Cardiac septum (tissue), 1 donor: ENCODE data around the gene ELMOD3. TPM values are rescaled to one million over a fixed set of nuclear protein-coding genes. Genes with fewer than 3 reads are reported as not detected.

Experiments used
- DNase-seq: peaks from one replicate; pipeline ENCODE4 v3.0.0-alpha.2; 2020; ENCODE audit warnings: low spot score
- intact Hi-C: fragments of 100-400 bp; cut with DNase I; formaldehyde crosslinking; loops from one replicate; pipeline ENCODE4 v1.14.0; 2022
- total RNA-seq: library from RNA; stranded (reverse); fragmentation: NEBNext Ultra II Directional; extraction: Animal tissue kit (Norgen Biotek cat#: 25700); gene quantifications from one replicate; pipeline ENCODE4 v1.2.1, GENCODE V29; 2021
- donor health status: DM: no; HTN: no; CAD: no.

ELMOD3 gene
- total RNA-seq, 1 donor from 2014 or later: 9.8 TPM

DNA sequence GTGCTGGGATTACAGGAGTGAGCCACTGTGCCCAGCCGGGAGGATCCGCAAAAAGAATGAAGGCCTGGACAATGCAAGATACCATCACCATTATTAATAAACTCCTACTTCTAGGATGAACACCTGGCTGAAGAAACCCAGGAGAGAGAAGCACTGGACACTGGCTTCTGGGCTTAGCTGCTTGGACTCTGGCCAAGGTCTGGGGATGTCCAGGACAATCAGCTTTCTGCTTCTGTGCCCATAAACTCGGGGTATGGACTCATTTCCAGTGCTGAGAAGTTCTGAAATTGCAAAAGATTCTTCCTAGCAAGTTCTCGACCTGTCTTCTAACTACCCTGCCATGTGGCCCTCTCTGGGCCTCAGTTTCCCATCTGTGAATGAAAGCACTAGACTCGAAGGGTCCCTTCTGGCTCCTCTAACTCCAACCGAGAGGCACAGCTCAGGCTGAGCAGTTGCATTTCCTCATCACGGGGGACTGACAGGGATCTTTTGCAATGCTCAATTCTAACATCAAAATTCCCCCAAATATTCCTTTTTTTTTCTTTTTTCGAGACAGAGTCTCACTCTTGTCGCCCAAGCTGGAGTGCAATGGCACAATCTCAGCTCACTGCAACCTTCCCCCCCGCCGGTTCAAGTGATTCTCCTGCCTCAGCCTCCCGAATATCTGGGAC, 61.5 kb downstream of the ELMOD3 start:
- intact Hi-C loops: no loop called here
- DNase-seq: no peak

DNA sequence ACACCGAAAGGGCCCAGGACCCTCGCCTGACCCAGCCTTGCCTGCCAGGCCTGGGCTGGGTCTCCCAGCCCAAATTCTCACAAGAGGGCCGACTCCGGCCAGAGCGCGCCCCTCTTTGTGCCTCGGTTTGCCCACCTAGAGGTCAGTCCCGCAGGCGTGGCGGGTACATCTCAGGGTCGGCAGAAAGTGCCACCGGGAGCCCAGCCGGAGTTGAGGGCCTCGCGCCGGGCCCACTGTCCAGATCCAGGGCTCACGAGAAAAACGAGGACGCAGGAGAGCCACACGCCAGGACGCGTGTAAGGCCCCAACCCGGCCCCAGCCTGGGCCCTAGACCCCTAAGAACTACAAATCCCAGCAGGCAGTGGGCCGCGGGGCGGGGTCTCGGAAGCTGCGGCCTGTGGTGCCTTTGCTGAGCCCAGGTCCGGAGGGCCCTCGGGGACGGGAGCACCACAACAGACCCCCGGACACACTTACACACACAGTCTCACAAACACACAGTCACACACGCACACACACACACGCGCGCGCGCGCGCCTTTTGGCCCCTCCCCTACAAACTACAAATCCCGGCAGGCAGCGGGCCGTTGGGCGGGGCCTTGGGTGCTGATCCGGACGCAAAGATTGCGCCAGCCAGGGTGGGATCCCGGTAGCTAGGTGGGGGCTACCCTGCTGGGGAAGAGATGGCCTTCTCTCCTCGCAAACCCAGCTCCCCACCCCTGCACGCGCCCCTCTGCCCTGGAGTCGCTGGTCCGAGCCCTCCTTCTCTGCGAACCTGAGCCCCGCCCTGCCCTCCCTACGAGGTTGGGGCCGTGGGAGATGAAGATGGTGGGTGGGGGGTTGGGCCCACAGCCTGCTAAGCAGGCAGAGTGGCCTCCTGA, 63.8 kb downstream of the ELMOD3 start, which contains the start of gene SH2D6:
SH2D6 (plus strand) TSS at position 583 of the 877 bp plus-strand sequence. CDS start 10,752 bp downstream, outside the sequence.
- intact Hi-C loops: no loop called here
- peak; percentile 92 for DNase-seq

DNA sequence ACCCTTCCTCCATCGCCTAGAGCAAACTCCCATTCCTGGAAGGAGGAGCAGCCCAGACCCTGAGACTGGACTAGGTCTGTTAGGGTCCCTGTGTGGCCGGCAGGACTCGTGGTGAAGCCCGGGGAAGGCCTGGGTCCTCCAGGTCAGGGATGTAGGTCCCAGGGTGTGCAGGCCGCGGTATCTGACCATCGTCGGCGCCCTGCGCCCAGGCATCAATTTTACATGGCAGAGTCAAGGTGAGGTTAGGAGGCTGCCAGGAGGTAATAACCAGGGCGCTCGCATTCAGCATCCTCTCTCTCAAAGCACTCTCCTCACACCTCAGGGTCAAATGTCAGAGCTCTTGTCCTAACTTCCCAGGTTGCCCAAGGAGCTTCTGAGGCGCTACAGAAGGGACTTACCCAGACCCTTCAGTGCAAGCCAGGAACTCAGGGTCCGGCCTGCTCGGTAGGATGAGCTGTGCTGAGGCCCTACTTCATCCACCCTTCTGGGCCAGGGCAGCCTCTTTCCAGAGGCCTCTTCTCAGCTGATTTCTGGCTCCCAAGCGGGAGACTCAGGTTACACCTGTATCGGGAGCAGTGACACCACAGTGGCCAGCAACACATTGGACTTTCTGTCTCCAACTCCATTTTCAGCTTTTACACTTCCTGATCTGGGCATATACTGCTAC, 64.6 kb downstream of the ELMOD3 start:
- intact Hi-C loops: no loop called here
- DNase-seq: no peak

DNA sequence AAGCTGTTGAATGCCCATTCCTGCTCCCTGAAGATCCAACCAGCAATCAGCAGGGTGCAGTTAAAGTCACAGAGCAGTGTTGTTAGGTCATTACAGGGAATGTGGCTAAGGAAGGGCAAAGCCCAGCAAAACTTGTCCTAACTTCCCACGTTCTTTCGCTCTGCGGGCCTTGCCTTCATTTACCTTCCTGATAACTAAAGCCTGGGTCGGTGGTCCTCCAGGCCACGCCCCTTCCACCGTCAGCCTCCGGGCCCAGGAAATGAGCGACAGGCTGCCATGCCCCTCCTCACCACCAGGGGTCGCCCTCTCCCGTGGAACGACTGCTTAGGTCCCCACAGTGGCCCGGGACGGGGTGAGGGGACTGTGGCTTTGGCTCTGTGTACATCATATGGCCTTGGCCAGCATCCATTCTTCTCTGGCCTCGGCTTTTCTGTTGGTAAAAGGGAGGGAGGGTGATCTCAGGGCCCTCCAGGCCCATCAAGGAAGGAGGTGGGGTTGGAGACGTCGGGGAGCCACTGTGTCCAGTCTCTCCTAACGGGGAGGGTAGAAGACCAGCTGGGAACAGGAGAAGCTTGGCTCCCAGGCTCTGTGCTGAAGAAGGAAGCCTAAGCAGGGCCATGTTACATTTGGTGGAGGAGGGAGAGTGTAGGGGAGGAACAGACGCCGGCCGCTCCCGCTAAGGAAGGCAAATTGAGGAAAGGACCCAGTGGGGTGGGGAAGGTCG, 66.1 kb downstream of the ELMOD3 start:
- intact Hi-C loops: loop anchor here (1.0 to 5.0 kb wide), 2 partner anchors 117 to 132 kb away; partner anchors contain the start of gene MAT2A

DNA sequence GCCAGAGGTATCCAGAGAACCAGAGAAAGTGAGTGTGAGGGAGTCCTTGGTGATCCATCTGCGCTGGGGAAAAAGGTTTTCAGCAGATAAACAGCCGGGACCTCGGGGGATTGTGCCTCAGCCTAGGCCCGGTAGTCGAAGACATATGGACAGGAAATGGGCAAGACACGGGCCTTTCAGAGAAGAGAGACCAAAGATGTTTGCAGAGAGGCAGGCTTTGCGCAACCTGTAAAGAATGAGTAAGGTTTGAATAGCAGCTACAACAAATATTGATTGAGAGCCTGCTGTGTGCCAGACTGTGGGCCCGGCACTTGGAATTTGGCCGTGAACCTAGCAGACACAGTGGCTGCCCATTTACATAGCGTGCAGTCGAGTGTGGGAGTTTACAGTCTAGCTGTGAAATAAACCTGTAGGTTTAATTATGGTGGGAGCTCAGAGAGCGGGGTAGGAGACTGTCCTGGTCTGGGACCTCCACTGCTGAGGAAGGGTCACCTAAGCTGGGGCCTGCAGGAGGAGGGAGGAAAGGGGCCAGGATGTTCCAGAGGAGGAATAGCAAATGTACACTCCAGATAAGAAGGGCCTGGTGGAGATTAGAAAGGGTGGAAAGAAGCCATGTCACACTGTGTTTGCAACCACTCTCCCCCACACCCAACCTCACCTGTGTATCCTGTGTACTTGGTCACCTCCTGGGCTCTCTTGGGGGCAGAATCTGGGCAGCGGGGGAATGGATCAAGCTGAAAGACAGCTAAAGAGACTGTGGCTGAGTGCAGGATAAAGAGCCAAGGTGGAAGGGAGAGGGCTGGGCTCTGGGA, 66.9 kb downstream of the ELMOD3 start:
- intact Hi-C loops: loop anchor here (1.0 to 5.0 kb wide), 2 partner anchors 116 to 131 kb away; partner anchors contain the start of gene MAT2A
- no peak for DNase-seq

More for the DNA sequence above, 66.1 kb downstream of the ELMOD3 start:
- peak; percentile 95 for DNase-seq

DNA sequence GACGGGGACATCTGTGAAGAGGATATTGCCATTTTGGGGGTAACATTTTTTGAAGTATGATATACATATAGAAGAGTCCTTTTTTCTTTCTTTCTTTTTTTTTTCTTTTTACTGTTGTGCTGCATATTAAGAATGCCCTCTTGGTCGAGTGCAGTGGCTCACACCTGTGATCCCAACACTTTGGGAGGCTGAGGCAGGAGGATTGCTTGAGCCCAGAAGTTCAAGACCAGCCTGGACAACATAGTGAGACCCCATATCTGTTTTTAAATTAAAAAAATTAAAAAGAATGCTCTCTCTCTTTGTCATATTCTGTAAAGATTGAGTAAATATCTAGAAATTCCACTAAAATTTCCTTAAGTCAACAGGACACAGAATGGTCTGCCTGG, 67.5 kb downstream of the ELMOD3 start:
- intact Hi-C loops: loop anchor here (5.0 kb wide), 1 partner anchor 115 kb away; the partner anchor contains the start of gene MAT2A
- DNase-seq: no peak

DNA sequence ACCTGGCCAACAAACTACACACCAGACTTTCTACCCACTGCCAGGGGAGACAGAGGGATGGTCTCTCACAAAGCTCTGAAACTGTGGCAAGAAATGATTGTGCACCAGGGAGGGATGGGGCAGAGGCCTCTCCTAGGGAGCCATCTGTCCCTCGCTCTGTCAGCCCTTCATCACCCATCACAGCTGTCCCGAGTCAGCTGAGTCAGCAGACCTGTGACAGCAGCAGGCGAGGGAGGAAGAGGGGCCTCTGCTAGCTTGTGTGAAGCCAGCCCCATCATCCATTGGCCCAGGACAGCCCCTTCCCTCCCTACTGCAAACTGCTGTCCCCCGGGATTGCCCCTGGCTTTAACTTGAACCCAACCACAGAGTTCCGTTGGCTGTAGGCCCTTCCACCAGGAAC, 69.0 kb downstream of the ELMOD3 start:
- no peak for DNase-seq

DNA sequence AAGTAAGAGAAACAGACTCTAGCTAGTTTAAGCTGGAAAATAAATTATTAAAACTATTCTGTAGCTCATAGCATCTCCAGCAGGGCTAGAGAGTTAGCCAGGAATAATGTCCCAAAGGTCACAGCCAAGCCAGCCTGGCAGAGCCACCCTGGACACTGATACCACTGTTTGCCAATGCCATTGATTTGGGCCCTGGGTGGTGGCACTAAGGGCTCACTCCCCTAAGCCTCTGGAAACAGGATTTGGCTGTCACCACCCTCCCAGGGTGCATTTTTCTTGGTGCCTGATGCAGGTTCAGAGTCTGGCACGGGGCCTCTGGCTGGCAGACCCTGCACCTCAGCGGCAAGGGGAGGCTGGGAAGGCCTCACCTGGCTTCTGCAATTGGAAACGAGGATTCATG, 71.0 kb downstream of the ELMOD3 start:
- no peak for DNase-seq
- intact Hi-C loops: no loop called here

More for the DNA sequence above, 69.0 kb downstream of the ELMOD3 start:
- intact Hi-C loops: loop anchor here (5.0 kb wide), 1 partner anchor 114 kb away; the partner anchor contains the start of gene MAT2A

DNA sequence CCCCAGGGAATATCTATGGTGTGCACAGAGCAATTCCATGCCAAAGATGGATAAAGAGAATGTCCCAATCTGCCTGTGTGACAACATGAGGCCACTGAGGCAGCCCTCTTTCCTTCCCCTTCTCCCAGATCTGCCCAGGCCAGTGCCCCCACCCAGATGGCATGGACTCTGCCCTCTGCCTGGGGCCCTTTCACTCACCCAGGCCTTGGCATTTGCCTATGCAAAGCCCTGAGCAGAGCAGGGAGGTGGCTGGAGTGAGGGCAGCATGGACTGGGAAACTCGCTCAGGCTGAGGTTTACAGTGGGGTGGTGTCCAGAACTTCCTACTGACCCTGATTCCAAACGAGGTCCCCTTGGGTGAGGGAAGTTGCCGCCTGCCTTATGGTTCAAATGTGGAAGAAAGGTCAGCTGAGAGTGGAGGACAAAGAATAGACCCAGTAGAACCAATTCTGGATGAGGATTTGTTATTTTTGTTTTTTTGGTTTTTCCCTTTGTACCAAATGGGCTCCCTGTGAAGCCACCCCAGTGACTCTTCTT, 72.8 kb downstream of the ELMOD3 start:
- no peak for DNase-seq
- intact Hi-C loops: no loop called here

DNA sequence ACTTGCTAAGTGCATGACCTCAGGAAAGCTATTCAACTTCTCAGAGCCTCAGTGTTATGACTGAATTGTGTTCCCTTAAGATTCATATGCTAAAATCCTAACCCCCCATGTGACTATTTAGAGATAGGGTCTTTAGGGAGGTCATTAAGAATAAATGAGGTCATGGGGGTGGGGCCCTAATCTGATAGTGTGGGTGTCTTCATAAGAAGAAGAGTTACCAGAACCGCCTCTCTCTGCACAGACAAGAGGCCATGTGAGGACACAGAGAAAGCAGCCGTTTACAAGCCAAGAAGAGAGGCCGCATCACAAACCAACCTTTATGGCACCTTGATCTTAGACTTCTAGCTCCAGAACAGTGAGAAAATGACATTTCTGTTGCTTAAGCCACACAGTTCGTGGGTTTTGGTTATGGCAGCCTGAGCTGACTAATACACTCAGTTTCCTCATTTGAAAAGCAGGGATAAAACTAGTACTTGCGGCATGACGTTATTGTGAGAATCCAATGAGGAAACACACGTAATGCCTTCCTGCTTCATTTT, 73.8 kb downstream of the ELMOD3 start:
- intact Hi-C loops: no loop called here
- no peak for DNase-seq

DNA sequence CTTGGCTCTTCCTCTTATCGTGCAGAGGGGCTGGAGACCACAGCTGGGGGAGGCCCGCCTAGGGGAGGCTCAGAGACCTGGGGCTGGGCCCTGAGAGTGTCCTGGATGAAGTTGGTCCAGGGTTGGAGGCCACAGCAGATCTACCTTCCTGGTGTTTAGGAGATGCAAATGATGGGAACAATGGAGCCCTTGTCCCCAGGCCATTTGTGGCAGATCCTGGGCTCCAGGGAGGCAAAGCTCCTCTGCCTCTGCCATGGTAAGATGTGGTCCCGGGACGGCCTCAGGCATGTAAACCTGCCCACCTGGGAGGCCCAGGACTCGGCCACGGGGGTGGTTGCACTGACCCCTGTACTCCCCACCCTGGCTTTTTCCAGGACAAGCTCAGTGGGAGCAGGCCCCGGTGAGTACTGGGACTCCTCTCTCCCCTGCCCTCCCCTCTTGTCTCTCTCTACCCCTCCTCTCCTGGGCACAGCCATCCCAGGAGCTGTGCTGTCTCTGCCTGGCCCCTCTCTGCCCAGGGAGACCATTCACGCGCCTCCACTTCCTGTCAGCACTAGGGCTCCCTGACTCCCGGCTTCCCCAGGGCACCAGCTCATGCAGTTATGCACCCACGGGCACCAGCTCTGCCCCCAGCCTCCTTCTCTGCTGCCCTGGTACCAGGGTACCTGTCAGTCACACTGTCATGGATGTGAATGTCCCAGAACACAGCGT, 74.8 kb downstream of the ELMOD3 start:
- intact Hi-C loops: no loop called here
- DNase-seq: no peak

DNA sequence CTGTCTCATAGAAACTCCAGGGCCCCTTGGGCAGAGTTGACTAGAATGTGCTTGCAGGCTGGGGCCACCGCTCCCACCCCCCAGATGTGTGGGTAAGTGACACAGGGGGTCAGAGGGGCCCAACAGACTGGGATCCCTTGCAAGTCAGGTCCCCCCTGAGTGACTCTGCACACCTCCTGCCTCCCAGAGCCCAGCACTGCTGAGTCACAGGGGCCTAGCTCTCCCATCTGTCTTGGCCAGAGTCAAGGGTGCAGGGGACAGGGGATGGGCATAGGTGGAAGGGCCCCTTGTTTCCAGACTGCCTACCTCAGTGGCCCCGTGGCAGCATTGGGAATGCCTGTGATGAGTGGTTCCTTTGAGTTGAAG, 75.3 kb downstream of the ELMOD3 start:
- no peak for DNase-seq
- intact Hi-C loops: no loop called here

DNA sequence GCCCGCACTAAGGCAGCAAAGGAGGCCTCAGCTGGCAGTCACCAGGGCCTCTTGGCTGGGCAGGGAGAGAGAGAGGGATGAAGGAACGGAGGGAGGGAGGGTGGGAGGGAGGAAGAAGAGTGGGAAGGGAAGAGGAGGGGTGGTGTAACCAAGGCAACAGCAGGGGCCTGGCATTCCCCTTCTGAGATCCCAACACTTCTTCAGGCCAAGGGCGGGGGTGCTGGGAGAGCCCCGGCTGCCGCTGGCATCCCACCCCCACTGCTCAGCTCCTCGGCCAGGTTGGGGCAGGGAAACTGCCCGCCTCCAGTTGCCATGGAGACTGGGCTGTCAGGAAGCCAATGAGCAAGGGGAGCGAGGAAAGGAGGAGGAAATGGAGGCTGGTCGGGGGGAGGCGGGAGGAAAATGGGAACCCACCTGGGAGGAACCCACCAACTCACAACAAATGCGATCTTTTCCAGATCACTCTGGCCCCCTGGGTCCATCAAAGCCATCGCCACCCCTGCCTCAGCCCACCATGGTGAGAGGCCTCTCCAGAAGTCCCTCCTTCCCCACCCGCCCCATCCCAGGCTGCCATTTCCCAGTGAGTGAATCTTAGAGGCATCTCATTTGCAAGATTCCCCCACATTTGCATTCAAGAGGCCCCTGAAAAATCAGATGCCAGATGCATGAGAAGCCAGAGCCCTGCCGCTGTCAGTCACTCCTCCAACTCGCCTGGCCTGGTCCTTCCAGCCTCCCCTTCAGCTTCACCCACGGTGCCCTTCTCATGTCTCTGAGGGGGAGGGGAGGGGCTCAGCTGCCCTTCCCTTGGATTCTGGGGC, 76.4 kb downstream of the ELMOD3 start:
- no peak for DNase-seq
- intact Hi-C loops: no loop called here

DNA sequence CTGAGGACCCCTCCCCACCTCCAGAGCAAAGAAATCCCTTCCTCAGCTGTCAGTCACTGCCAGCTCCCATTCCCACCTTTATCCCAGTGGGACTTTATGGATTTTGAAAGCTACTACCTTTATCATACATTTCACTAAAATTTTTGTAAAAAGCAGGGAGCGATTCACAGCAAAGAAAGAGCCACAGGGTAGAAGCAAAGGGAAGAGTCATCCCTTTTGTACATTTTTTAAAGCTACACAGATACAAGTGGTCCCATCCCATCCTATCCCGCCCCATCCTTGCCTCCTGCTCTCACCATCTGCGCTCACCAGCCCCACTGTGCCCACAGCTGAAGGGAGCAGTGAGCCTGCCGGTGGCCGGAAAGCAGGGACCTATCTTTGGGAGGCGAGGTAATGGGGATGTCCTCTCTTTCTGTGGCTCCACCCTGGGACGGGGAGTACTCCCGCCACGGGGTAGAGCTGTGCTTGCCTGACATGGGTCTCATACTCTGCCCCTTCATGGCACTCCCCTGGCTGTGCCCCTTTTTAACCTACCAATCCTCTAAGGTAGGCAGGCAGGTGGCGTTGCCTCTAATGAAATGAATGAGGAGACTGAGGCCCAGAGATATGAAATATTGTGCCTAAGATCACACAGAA, 77.1 kb downstream of the ELMOD3 start:
- no peak for DNase-seq
- intact Hi-C loops: no loop called here

DNA sequence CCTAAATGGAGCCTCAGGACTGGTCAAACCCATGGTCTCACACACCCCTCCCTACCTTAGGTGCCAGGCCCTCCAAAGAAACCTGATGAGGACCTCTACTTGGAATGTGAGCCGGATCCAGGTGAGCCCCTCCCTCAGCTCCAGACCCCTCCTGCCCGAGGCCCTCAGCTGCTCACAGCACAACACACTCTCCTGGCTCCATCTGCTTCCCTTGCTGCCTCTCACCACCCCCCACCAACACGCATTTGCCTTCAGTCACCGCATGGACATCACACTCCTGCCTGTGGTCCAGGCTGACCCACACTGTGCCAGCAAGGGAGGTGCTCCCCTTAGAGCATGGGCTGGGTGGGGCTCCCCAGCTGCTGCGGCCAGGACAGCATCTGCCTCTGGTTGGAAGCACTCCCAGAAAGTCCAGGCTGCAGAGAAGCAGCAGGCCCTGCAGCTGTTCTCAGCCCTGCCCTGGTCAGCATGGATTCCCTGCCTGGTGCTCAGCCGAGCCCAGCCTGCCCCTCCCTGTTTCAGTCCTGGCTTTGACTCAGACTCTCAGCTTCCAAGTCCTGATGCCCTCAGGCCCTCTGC, 79.0 kb downstream of the ELMOD3 start:
- peak; percentile 87 for DNase-seq
- intact Hi-C loops: no loop called here

DNA sequence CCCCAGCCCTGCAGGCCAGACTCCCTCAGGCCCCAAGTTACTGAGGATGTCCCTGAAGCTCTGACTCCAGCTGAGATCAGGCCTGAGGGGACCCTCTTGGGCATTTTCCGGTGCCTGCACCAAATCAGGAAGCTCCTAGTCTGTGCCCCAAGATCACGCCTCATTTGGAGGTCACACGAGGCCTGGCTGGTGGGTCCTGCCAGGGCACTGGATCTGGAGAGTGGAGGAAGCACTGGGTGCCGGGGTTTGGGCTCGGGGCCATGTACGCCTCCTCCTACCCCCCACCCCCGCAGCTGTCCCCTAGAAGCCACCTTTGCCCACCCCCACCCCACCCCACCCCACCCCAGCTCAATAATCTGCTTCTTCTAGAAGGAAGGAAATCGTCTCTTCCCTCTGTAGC, 80.1 kb downstream of the ELMOD3 start:
- intact Hi-C loops: no loop called here
- no peak for DNase-seq
